WTC11 (cell line): ENCODE results near the gene ZNF532. TPM values are rescaled to one million over a fixed set of nuclear protein-coding genes. Genes with fewer than 3 reads are reported as not detected.

ENCODE experiments used
- ATAC-seq: fragments of 200-7000 bp; cut with Tn5 transposase; 2 replicates; pipeline ENCODE4 v1.10.0; 2021; ENCODE audit warnings: mild to moderate bottlenecking, moderate library complexity
- CTCF ChIA-PET: fragments of 300-600 bp; sonication (Branson Sonifier 250); formaldehyde crosslinking; loops from one replicate; lab custom pipeline; 2021; ENCODE audit warnings: antibody characterized with exemption; lab: Charles Lee
- POLR2A ChIA-PET: fragments of 350-600 bp; sonication (Branson Sonifier 250); formaldehyde crosslinking; loops from one replicate; lab custom pipeline; 2021; ENCODE audit warnings: antibody characterized with exemption; lab: Charles Lee
- DNase-seq: peaks from one replicate; pipeline ENCODE4 v3.0.0; 2021; ENCODE audit warnings: low spot score
- H3K27ac Mint-ChIP-seq: 2 replicates; pipeline ENCODE4 v1.8.0; 2021; ENCODE audit warnings: mixed read lengths
- H3K27me3 Mint-ChIP-seq: 2 replicates; pipeline ENCODE4 v1.8.0; 2021; ENCODE audit warnings: low read depth, mild to moderate bottlenecking, moderate library complexity, mixed read lengths
- H3K36me3 Mint-ChIP-seq: 2 replicates; pipeline ENCODE4 v1.8.0; 2021; ENCODE audit warnings: mixed read lengths
- H3K4me1 Mint-ChIP-seq: 2 replicates; pipeline ENCODE4 v1.8.0; 2022; ENCODE audit warnings: mixed read lengths
- H3K4me3 Mint-ChIP-seq: 2 replicates; pipeline ENCODE4 v1.8.0; 2021; ENCODE audit warnings: mild to moderate bottlenecking, moderate library complexity, mixed read lengths
- H3K9me3 Mint-ChIP-seq: 2 replicates; pipeline ENCODE4 v1.8.0; 2021; ENCODE audit warnings: mixed read lengths
- ATF1 ChIP-seq: sonication (generic); formaldehyde crosslinking; IDR thresholded peaks from 2 replicates; pipeline ENCODE4 v1.8.1; 2023; ENCODE audit warnings: mild to moderate bottlenecking, moderate library complexity, missing genetic modification reagents
- ATF2 ChIP-seq: sonication (generic); formaldehyde crosslinking; IDR thresholded peaks from 2 replicates; pipeline ENCODE4 v1.8.1; 2022; ENCODE audit warnings: low read depth, missing genetic modification reagents, borderline replicate concordance
- CDX4 ChIP-seq: fragments of 250-450 bp; sonication (Bioruptor Pico); IDR thresholded peaks from 2 replicates; pipeline ENCODE4 v1.9.0; 2021; ENCODE audit warnings: moderate library complexity, mild to moderate bottlenecking, inconsistent platforms, borderline replicate concordance
- CREM ChIP-seq: sonication (generic); formaldehyde crosslinking; IDR thresholded peaks from 2 replicates; pipeline ENCODE4 v1.8.1; 2022; ENCODE audit warnings: mild to moderate bottlenecking, missing genetic modification reagents, moderate library complexity
- E2F1 ChIP-seq: sonication (generic); formaldehyde crosslinking; IDR thresholded peaks from 2 replicates; pipeline ENCODE4 v1.8.0; 2022; ENCODE audit warnings: mild to moderate bottlenecking, missing genetic modification reagents
- ELF4 ChIP-seq: sonication (generic); formaldehyde crosslinking; IDR thresholded peaks from 2 replicates; pipeline ENCODE4 v1.8.1; 2022; ENCODE audit warnings: low read depth, mild to moderate bottlenecking, moderate library complexity, missing genetic modification reagents
- ETV6 ChIP-seq: sonication (generic); formaldehyde crosslinking; IDR thresholded peaks from 2 replicates; pipeline ENCODE4 v1.8.1; 2022; ENCODE audit warnings: mild to moderate bottlenecking, missing genetic modification reagents
- GTF2I ChIP-seq: fragments of 250-450 bp; sonication (Bioruptor Pico); conservative IDR thresholded peaks from 2 replicates; pipeline ENCODE4 v1.4.0; 2021; ENCODE audit warnings: mild to moderate bottlenecking
- IRF1 ChIP-seq: sonication (generic); formaldehyde crosslinking; IDR thresholded peaks from 2 replicates; pipeline ENCODE4 v1.8.0; 2023; ENCODE audit warnings: missing genetic modification reagents
- KAT7 ChIP-seq: sonication (generic); formaldehyde crosslinking; IDR thresholded peaks from 2 replicates; pipeline ENCODE4 v1.8.1; 2023; ENCODE audit warnings: missing genetic modification reagents, mild to moderate bottlenecking, borderline replicate concordance
- PRRX2 ChIP-seq: fragments of 250-450 bp; sonication (Bioruptor Pico); IDR thresholded peaks from 2 replicates; pipeline ENCODE4 v1.8.0; 2021; ENCODE audit warnings: mild to moderate bottlenecking
- RELA ChIP-seq: sonication (generic); formaldehyde crosslinking; IDR thresholded peaks from 2 replicates; pipeline ENCODE4 v1.8.1; 2022; ENCODE audit warnings: missing genetic modification reagents, mild to moderate bottlenecking, borderline replicate concordance
- SP1 ChIP-seq: sonication (generic); formaldehyde crosslinking; conservative IDR thresholded peaks from 2 replicates; pipeline ENCODE4 v1.8.1; 2022; ENCODE audit warnings: missing genetic modification reagents
- TCF7 ChIP-seq: sonication (generic); formaldehyde crosslinking; IDR thresholded peaks from 2 replicates; pipeline ENCODE4 v1.8.0; 2022; ENCODE audit warnings: mild to moderate bottlenecking, low read depth, missing genetic modification reagents, moderate library complexity
- TP53 ChIP-seq: sonication (generic); formaldehyde crosslinking; IDR thresholded peaks from 2 replicates; pipeline ENCODE4 v1.8.1; 2023; ENCODE audit warnings: mild to moderate bottlenecking, missing genetic modification reagents
- ZNF219 ChIP-seq: sonication (generic); formaldehyde crosslinking; IDR thresholded peaks from 2 replicates; pipeline ENCODE4 v1.8.0; 2023; ENCODE audit warnings: missing genetic modification reagents, mild to moderate bottlenecking, borderline replicate concordance
- ZNF425 ChIP-seq: fragments of 250-450 bp; sonication (Bioruptor Pico); conservative IDR thresholded peaks from 2 replicates; pipeline ENCODE4 v1.9.0; 2021; ENCODE audit warnings: mild to moderate bottlenecking
- ZNF512 ChIP-seq: sonication (generic); formaldehyde crosslinking; IDR thresholded peaks from 2 replicates; pipeline ENCODE4 v1.8.1; 2022; ENCODE audit warnings: missing genetic modification reagents, borderline replicate concordance
- total RNA-seq: library from RNA; stranded (reverse); gene quantifications from 3 replicates; pipeline ENCODE4 v1.2.3, GENCODE V29; 2021

The ZNF532 gene
- total RNA-seq, 1 experiment from 2014 or later, result 171 TPM

- Mint-ChIP-seq H3K9me3 (peaks cover 12% of the 10 kb centered on the region), H3K4me3 (no peak overlapping the region), H3K27me3 (no peaks in the 10 kb centered on the region), H3K36me3 (peaks cover 9% of the 10 kb centered on the region; the same call in 1 of the 2 replicates), H3K27ac (no peak overlapping the region), H3K4me1 (peaks cover 7% of the 10 kb centered on the region)
- ChIA-PET POLR2A (no interaction called here), CTCF (no interaction called here)
- no peak for DNase-seq
- no peak for ATAC-seq
- TF ChIP-seq ZNF219 (CRISPR knock-in tag) (no peak), ETV6 (CRISPR knock-in tag) (no peak), ATF2 (CRISPR knock-in tag) (no peak)
Observed at GRCh38 chr18:58993260-58993659, 128.6 kb downstream of the ZNF532 start.

- CTCF ChIA-PET, result no interaction called here
- Mint-ChIP-seq H3K36me3 (no peaks in the 10 kb centered on the region), H3K4me3 (no peak overlapping the region), H3K27ac (no peak overlapping the region), H3K27me3 (no peaks in the 10 kb centered on the region), H3K4me1 (peaks cover 15% of the 10 kb centered on the region), H3K9me3 (no peaks in the 10 kb centered on the region)
- TF ChIP-seq RELA (CRISPR knock-in tag), result no peak
- TF ChIP-seq ELF4 (CRISPR knock-in tag), result no peak
- no peak for TF ChIP-seq CREM (CRISPR knock-in tag)
- no peak for TF ChIP-seq GTF2I
- DNase-seq, result no peak
- ATAC-seq, result no peak
- POLR2A ChIA-PET, result no interaction called here
Observed at GRCh38 chr18:58995663-58996062, 131.0 kb downstream of the ZNF532 start.

GRCh38 chr18:58996131-58996641, 131.5 kb downstream of the ZNF532 start:
- Mint-ChIP-seq H3K4me1 (peaks cover 18% of the 10 kb centered on the region), H3K9me3 (no peaks in the 10 kb centered on the region; the same call in 1 of the 2 replicates), H3K4me3 (no peak overlapping the region), H3K27ac (no peak overlapping the region), H3K36me3 (no peaks in the 10 kb centered on the region), H3K27me3 (no peaks in the 10 kb centered on the region)
- DNase-seq (no peak), ATAC-seq (no peak)
- CTCF ChIA-PET, result no interaction called here
- TF ChIP-seq E2F1 (CRISPR knock-in tag) (no peak), KAT7 (CRISPR knock-in tag) (no peak), CDX4 (CRISPR knock-in tag) (no peak), PRRX2 (no peak), TCF7 (CRISPR knock-in tag) (no peak), ZNF219 (CRISPR knock-in tag) (no peak), ATF1 (CRISPR knock-in tag) (no peak), ZNF425 (no peak), SP1 (CRISPR knock-in tag) (no peak), ZNF512 (no peak), IRF1 (CRISPR knock-in tag) (no peak), CREM (CRISPR knock-in tag) (no peak), TP53 (CRISPR knock-in tag) (no peak)
- POLR2A ChIA-PET, result no interaction called here
